ENCODE measurements around the gene ZDHHC3.

DNA sequence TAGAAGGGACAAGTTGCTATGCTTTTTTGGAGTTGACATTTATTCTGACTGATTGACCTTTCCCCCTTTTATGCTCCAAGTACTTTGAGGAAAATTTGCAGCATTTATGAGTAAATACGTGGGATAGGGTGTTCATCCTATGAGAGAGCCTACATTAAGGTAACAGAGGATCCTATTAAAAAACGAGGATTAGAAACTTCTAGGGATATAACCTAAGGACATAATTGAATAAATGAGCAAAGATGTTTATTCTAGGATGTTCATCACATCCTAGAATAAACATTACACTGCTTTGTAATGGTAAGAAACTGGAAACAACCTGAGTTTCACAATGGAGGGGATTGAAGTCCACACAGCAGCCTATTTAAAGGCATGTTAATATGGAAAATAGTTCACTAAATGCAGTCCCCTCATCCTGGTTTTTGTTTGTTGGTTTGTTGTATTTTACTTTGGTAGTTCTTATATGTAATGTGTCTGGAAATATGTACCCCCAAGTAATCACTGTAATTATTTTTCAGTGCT, 26.2 kb upstream of the ZDHHC3 start:
- no peak for TF ChIP-seq POLR2A (IDR thresholded peaks at IDR 0.05)
- no peak for TF ChIP-seq CTCF (IDR thresholded peaks at IDR 0.05)

Data from adrenal gland (tissue), 5 donors.